OCI-LY7 (cell line): ENCODE measurements around the gene CCDC117.

ENCODE experiments used
- EZH2phosphoT487 ChIP-seq: fragments of 200-600 bp; sonication (generic); IDR thresholded peaks from 2 replicates; pipeline ENCODE4 v1.6.1; 2018; ENCODE audit warnings: low read depth, borderline replicate concordance, mild to moderate bottlenecking, mixed run types, antibody characterized with exemption, low read length, moderate library complexity, mixed read lengths
- TF ChIP-seq, protein P1 (sequence below): fragments of 200-600 bp; sonication (generic); conservative IDR thresholded peaks from 2 replicates; pipeline ENCODE4 v1.5.1; 2014; ENCODE audit warnings: mild to moderate bottlenecking, antibody characterized with exemption, low read length, moderate library complexity, mixed read lengths

DNA sequence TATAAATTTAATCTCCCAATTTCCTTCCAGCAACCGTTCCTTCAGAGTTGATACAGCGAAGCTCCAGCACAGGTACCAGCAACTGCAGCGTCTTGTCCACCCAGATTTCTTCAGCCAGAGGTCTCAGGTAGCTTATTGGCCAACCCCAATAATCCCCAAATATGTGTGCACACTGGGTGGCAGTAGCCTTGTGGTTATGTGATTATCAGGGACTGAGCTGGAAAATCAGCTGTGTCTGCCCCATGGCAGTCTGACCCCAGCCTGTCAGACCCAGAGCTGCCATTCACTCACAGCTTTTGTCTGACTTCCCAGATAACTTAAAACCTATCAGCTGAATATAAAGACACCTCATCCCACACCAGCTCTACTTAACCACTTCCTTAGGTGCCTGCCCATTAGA is 28.6 kb upstream of the CCDC117 start:
- TF ChIP-seq, protein P1, sequence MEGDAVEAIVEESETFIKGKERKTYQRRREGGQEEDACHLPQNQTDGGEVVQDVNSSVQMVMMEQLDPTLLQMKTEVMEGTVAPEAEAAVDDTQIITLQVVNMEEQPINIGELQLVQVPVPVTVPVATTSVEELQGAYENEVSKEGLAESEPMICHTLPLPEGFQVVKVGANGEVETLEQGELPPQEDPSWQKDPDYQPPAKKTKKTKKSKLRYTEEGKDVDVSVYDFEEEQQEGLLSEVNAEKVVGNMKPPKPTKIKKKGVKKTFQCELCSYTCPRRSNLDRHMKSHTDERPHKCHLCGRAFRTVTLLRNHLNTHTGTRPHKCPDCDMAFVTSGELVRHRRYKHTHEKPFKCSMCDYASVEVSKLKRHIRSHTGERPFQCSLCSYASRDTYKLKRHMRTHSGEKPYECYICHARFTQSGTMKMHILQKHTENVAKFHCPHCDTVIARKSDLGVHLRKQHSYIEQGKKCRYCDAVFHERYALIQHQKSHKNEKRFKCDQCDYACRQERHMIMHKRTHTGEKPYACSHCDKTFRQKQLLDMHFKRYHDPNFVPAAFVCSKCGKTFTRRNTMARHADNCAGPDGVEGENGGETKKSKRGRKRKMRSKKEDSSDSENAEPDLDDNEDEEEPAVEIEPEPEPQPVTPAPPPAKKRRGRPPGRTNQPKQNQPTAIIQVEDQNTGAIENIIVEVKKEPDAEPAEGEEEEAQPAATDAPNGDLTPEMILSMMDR = no peak
- no peak for TF ChIP-seq EZH2phosphoT487
